ENCODE data around the gene TNIK. TPM values are rescaled to one million over a fixed set of nuclear protein-coding genes. Genes with fewer than 3 reads are reported as not detected.

TNIK gene
- total and polyA plus RNA-seq, 10 of the 15 experiments (the other 5 are each of a cell fraction or from before 2014, with no cell fraction given), result 13.9 to 74.3 (median 48.2) TPM

- Histone ChIP-seq H3K9me3 (replicated peaks; ENCODE audit: control insufficient read depth, insufficient read depth, low read length) (peaks cover 2% of the 10 kb centered on the region), H3K4me2 (ENCODE audit: control insufficient read depth, insufficient read depth) (no peak overlapping the region), H3K4me3 (no peak overlapping the region), H3K27ac (ENCODE audit: control insufficient read depth, insufficient read depth) (no peak overlapping the region), H3K4me1 (ENCODE audit: control insufficient read depth, insufficient read depth, low read length) (no peaks in the 10 kb centered on the region), H3K9ac (ENCODE audit: control insufficient read depth, insufficient read depth, low read length) (no peak overlapping the region), H3K79me2 (ENCODE audit: control insufficient read depth, insufficient read depth, low read length) (no peaks in the 10 kb centered on the region), H4K20me1 (ENCODE audit: control insufficient read depth, insufficient read depth) (no peaks in the 10 kb centered on the region), H3K27me3 (replicated peaks in 1 of 2; ENCODE audit: control insufficient read depth in 2 of 2, insufficient read depth in 2 of 2, low read length in 1 of 2) (no peaks in the 10 kb centered on the region), H3K36me3 (ENCODE audit: control insufficient read depth in 2 of 2, insufficient read depth in 2 of 2, low read length in 1 of 2) (no peaks in the 10 kb centered on the region), H2AFZ (ENCODE audit: control insufficient read depth, low read depth, low read length) (no peak overlapping the region)
- BruUV-seq (replicated peaks), result no TSS peak
- no peak for TF ChIP-seq IKZF2 (IDR thresholded peaks at IDR 0.05)
- no peak for TF ChIP-seq HDAC2 (IDR thresholded peaks at IDR 0.05)
- no peak for TF ChIP-seq SMARCA5 (IDR thresholded peaks at IDR 0.05)
- TF ChIP-seq, protein P1, sequence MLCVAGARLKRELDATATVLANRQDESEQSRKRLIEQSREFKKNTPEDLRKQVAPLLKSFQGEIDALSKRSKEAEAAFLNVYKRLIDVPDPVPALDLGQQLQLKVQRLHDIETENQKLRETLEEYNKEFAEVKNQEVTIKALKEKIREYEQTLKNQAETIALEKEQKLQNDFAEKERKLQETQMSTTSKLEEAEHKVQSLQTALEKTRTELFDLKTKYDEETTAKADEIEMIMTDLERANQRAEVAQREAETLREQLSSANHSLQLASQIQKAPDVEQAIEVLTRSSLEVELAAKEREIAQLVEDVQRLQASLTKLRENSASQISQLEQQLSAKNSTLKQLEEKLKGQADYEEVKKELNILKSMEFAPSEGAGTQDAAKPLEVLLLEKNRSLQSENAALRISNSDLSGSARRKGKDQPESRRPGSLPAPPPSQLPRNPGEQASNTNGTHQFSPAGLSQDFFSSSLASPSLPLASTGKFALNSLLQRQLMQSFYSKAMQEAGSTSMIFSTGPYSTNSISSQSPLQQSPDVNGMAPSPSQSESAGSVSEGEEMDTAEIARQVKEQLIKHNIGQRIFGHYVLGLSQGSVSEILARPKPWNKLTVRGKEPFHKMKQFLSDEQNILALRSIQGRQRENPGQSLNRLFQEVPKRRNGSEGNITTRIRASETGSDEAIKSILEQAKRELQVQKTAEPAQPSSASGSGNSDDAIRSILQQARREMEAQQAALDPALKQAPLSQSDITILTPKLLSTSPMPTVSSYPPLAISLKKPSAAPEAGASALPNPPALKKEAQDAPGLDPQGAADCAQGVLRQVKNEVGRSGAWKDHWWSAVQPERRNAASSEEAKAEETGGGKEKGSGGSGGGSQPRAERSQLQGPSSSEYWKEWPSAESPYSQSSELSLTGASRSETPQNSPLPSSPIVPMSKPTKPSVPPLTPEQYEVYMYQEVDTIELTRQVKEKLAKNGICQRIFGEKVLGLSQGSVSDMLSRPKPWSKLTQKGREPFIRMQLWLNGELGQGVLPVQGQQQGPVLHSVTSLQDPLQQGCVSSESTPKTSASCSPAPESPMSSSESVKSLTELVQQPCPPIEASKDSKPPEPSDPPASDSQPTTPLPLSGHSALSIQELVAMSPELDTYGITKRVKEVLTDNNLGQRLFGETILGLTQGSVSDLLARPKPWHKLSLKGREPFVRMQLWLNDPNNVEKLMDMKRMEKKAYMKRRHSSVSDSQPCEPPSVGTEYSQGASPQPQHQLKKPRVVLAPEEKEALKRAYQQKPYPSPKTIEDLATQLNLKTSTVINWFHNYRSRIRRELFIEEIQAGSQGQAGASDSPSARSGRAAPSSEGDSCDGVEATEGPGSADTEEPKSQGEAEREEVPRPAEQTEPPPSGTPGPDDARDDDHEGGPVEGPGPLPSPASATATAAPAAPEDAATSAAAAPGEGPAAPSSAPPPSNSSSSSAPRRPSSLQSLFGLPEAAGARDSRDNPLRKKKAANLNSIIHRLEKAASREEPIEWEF (IDR thresholded peaks at IDR 0.05; ENCODE audit: insufficient replicate concordance, low read depth, low read length), result no peak
- no peak for TF ChIP-seq SMC3 (IDR thresholded peaks at IDR 0.05; ENCODE audit: borderline replicate concordance, low read length)
- no peak for TF ChIP-seq RFX5 (IDR thresholded peaks at IDR 0.05; ENCODE audit: low read depth, low read length)
- no peak for TF ChIP-seq LARP7 (IDR thresholded peaks at IDR 0.05)
- no peak for TF ChIP-seq ZNF622 (IDR thresholded peaks at IDR 0.05)
- TF ChIP-seq KLF5 (IDR thresholded peaks at IDR 0.05; ENCODE audit: partially characterized antibody), result no peak
- no peak for TF ChIP-seq ZZZ3 (IDR thresholded peaks at IDR 0.05; ENCODE audit: control insufficient read depth, insufficient read length, low read depth)
- ChIA-PET RAD21 (ENCODE audit: unreplicated experiment) (no interaction called here), CTCF (no interaction called here), POLR2A (no interaction called here), SMC1A (ENCODE audit: uncharacterized antibody, unreplicated experiment) (no interaction called here)
- 60% methylated on average over 1 of the region's 1 CpG for WGBS (ENCODE audit: insufficient coverage, insufficient replicate concordance, low lambda C conversion rate, missing lambda C conversion rate)
- ATAC-seq (no peak), FAIRE-seq (no peak), DNase-seq (ENCODE audit: low read depth, low spot score) (no peak)
- in situ Hi-C loops (cut with MboI) (no loop called here), intact Hi-C loops (cut with micrococcal nuclease; ENCODE audit: unreplicated experiment) (no loop called here)
These were observed 43.6 kb upstream of the TNIK start for GRCh38 chr3:171503817-171504216.

Data from GM12878 (cell line).